ENCODE measurements around the gene L2HGDH.

DNA sequence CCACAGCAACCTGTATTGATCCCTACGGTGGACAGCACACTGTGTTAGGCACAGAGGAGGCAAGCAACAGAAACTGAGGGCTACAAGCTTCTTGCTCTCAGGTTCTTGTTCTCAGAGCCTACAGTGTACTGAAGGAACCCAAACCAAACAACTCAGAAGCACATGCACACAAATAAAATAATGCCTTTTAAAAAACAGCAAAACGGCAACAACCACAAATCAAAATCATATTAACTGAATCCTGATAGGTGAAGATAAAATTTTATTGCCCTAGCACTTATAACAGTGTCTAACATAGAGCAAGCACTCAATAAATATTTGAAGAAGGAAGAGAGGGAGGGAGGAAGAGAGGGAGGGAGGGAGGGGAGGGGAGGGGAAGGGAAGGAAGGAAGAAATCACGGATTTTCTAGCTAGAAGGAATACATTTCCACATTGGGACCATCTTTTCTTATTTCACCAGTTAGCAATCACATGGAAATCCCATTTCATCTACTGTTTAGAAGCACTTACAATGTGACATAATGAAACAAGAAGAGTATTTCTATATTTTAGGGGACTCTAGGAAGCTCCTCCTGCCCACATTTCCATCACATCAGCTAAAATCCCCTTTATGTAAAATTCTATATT is 27.3 kb upstream of the L2HGDH start:
- TF ChIP-seq, protein P1, sequence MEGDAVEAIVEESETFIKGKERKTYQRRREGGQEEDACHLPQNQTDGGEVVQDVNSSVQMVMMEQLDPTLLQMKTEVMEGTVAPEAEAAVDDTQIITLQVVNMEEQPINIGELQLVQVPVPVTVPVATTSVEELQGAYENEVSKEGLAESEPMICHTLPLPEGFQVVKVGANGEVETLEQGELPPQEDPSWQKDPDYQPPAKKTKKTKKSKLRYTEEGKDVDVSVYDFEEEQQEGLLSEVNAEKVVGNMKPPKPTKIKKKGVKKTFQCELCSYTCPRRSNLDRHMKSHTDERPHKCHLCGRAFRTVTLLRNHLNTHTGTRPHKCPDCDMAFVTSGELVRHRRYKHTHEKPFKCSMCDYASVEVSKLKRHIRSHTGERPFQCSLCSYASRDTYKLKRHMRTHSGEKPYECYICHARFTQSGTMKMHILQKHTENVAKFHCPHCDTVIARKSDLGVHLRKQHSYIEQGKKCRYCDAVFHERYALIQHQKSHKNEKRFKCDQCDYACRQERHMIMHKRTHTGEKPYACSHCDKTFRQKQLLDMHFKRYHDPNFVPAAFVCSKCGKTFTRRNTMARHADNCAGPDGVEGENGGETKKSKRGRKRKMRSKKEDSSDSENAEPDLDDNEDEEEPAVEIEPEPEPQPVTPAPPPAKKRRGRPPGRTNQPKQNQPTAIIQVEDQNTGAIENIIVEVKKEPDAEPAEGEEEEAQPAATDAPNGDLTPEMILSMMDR (optimal IDR thresholded peaks at IDR 0.05 in 1 of 3, IDR thresholded peaks at IDR 0.05 in 1 of 3, conservative IDR thresholded peaks at IDR 0.05 in 1 of 3; ENCODE audit: extremely low read depth in 1 of 3, insufficient read depth in 2 of 3, low read length in 3 of 3) = no peak
- TF ChIP-seq EZH2 (IDR thresholded peaks at IDR 0.05; ENCODE audit: low read length) = no peak

Data from keratinocyte (primary cell).